GM18517 (cell line): ENCODE measurements around the gene ISY1.
"Not testable (repeated sequence)": the region's sequence is repeated elsewhere in the genome, so short reads cannot be mapped to it uniquely, and the experiment has no call there.

Source experiments
- ATAC-seq: cut with Tn5 transposase; IDR thresholded peaks from one replicate; pipeline ENCODE4 v1.9.1; 2021; ENCODE audit warnings: mild to moderate bottlenecking, moderate library complexity; ENCODE audit not compliant: unreplicated experiment

ISY1 gene

GRCh38 chr3:129121016-129121791 lies 39.7 kb downstream of the ISY1 start:
- ATAC-seq, result peak; percentile 23

- ATAC-seq, result peak; percentile 83
Measured at GRCh38 chr3:129120254-129121004, 40.4 kb downstream of the ISY1 start.

- no peak for ATAC-seq
Measured at GRCh38 chr3:129119365-129120100, 41.3 kb downstream of the ISY1 start.

- ATAC-seq, result no peak
Measured at GRCh38 chr3:129118745-129119144, 42.1 kb downstream of the ISY1 start.

- ATAC-seq, result no peak
Measured at GRCh38 chr3:129117134-129117533, 43.7 kb downstream of the ISY1 start.

GRCh38 chr3:129116482-129116946 lies 44.3 kb downstream of the ISY1 start:
- no peak for ATAC-seq

GRCh38 chr3:129114455-129114854 lies 46.4 kb downstream of the ISY1 start:
- ATAC-seq, result no peak

- no peak for ATAC-seq
Measured at GRCh38 chr3:129112308-129113052, 48.4 kb downstream of the ISY1 start.

- ATAC-seq, result not testable (repeated sequence)
Measured at GRCh38 chr3:129111076-129111780, 49.6 kb downstream of the ISY1 start.

- no peak for ATAC-seq
Measured at GRCh38 chr3:129107793-129108192, 53.1 kb downstream of the ISY1 start.

GRCh38 chr3:129106866-129107565 lies 53.8 kb downstream of the ISY1 start:
- ATAC-seq, result no peak

- ATAC-seq, result no peak
Measured at GRCh38 chr3:129106320-129106719, 54.5 kb downstream of the ISY1 start.

- ATAC-seq, result no peak
Measured at GRCh38 chr3:129105862-129106261, 55.0 kb downstream of the ISY1 start.

GRCh38 chr3:129104498-129105079 lies 56.3 kb downstream of the ISY1 start:
- no peak for ATAC-seq

- ATAC-seq, result no peak
Measured at GRCh38 chr3:129104051-129104450, 56.8 kb downstream of the ISY1 start.

- no peak for ATAC-seq
Measured at GRCh38 chr3:129103296-129103695, 57.6 kb downstream of the ISY1 start.

- ATAC-seq, result no peak
Measured at GRCh38 chr3:129101370-129102138, 59.3 kb downstream of the ISY1 start.

GRCh38 chr3:129100274-129100673 lies 60.6 kb downstream of the ISY1 start:
- ATAC-seq, result no peak
